Measurements from ENCODE around the gene RHBDD3.
"Not testable (repeated sequence)": the region's sequence is repeated elsewhere in the genome, so short reads cannot be mapped to it uniquely, and the experiment has no call there.

RHBDD3 gene

DNA sequence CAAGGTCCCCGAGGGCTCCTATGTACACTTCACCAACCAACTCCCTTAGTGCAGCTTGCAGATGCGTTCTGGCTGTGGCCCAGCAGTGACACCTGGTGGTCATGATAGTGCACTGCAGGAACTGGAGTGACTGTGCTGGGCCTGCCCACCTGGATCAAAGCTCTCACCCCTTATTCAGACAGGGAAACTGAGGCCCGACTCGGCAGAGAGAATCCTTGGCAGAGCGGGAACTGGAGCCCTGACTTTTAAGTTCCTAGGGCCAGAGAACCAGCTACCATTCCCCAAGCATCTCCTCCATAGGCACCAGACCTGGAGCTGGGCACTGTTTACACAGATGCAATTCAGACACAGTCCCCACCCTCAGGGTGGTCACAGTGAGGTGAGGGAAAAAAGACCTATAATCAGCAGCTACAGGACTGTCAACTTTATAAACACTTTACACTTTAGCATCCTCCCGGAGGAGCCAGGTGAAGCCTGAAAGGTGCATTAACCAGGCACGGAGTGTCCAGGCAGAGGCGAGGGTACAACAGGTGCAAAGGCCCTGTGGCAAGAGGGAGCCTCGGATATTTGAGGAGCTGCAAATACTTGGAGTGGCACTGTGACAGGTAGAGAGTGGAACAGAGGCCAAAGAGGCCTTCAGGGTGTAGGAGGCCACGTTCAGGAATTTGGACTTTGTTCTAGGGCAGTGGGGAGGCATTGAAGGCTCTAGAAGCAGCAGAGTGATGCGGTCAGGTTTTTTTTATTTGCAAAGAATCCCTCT, 22.0 kb downstream of the RHBDD3 start:
- peak; percentile 55 to 72 for DNase-seq

DNA sequence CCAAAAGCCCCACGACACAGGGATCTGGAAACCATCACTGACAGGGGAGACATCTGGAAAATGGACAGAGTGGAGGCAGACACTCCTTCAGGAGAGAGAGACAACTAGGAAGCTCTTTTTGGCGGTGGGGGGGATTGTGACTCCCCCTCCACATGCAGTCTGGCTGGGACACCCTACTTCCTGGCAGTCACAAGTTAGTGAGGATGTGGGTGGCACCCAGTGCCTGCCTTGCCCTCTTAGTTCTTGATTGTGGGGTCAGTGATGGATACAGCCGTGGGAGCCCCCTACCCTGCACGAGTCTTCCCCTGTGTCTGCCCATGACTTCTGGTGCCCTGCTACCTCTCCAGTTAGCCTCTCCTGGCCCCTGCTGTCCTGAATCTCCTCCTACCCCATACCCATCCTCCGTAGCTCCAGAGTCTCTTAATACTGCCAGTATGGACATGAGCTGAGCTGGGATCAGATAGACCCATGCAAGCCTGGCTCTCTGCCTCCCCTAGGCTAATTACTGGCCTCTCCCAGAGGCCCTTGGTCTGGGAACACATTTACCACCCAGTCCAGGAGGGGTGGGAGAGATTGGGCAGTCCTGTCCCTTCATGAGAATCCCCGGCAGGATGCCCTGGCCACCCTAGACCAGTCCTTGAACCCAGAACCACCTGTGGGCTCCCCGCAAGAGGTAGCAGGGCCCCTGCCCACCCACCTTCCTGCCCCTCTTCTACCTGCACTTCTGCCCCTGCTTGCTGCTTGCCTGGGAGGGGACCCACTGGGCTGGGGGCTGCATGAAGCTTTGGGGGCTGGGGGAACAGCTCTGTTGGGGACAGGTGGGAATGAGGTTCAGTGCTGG, 22.8 kb downstream of the RHBDD3 start:
- no peak for DNase-seq

DNA sequence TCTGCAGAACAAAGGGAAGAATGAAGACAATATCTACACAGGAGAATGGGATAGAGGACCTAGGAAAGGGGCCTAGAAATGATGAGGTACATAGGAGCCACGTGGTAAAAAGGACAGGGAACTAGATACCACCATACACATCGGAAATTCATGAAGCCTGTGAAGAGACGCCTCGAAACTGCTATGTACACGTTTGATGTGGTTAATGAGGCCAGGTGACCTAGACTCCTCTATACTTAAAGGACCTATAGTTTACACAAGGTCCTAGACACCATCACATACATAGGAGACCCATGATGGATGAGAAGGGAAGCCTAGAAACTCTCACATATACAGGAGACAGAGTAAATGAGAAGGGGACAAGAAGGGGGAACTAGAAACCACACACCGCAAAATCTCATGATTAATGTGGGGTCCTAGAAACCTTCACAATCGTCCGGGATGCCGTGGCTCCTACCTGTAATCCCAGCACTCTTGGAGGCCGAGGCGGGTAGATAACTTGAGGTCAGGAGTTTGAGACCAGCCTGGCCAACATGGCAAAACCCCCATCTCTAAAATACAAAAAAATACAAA, 23.8 kb downstream of the RHBDD3 start:
- no peak for DNase-seq

DNA sequence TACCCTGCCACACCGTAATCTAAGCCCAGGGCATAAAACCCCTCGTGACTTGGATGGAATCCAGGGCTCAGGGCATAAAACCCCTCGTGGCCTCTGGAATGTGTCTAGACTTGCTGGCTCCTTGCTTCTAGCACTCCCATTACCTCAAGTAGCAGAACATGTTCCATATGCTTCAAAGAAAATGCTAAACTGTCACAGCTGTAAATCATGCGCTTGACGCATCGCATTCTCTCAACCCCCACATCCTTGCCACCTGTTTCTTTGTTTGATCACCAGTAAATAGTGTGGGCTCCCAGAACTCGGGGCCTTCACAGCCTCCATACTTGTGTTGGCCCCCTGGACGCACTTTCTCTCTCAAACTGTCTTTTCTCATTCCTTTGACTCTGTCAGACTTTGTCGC, 27.3 kb downstream of the RHBDD3 start:
- not testable (repeated sequence) for DNase-seq

DNA sequence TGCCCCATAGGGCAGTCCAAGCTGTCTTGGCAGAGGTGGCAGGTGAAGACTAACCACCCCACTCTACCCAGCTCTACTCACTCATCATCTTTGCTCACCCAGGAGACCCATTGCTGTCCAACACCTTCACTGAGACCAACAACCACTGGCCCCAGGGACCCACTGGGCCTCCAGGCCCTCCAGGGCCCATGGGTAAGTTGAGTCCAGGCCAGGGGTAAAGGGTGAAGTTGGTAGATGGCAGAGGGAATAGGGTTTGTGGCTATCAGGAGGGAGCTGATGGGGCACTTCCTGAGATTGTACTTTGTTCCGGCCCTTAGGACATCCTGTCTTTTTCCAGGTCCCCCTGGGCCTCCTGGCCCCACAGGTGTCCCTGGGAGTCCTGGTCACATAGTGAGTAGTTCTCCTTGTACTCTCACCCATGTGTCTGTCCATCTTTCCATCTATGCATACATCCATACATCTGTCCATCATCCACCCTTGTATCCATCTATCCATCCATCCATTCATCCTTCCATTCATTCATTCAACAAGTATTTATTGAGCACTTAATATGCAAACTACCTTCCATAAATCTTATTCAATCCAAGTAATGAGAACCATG, 34.4 kb downstream of the RHBDD3 start:
- DNase-seq, result no peak

DNA sequence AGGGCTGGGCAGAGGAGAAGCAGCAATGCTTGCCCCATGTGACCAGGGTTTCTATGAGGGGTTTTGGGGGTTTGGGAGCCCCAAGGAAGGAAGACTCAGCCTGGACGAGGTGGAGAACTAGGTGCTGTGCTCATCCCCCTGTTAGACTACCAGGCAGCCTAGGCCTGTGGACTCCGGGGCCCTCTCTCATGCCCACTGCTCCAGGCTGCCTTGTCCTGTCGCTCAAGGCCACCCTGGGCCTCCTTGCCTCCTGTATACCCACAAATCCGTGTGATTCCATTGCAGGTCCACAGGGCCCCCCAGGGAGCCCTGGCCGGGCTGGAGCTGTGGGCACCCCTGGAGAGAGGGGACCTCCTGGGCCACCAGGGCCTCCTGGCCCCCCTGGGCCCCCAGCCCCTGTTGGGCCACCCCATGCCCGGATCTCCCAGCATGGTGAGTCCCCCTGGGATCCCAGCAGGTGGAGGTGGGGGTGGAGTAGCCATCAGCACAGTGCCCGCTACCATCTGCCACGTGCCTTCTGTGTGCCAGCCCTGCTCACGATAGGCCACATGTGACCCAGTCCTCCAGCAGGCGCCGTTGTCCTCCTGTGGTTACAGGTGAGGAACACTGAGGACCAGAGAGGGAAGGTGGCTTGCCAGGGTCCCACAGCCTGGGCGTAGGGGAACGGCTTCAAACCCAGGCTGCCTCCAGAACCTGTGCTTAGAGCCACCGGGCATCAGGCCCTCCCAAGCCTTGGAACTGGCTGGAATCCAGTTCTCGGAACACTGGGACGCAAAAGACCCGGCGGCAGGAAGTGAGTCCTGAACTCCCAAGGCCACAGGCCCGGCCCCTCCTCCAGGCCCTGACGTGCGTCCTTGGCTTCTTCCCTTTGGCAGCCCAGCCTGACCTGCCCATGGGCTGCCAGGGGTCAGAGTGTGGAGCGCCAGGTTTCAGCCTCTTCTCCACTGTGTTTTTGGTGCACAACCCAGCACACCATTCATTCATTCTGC, 35.5 kb downstream of the RHBDD3 start:
- DNase-seq, result no peak

DNA sequence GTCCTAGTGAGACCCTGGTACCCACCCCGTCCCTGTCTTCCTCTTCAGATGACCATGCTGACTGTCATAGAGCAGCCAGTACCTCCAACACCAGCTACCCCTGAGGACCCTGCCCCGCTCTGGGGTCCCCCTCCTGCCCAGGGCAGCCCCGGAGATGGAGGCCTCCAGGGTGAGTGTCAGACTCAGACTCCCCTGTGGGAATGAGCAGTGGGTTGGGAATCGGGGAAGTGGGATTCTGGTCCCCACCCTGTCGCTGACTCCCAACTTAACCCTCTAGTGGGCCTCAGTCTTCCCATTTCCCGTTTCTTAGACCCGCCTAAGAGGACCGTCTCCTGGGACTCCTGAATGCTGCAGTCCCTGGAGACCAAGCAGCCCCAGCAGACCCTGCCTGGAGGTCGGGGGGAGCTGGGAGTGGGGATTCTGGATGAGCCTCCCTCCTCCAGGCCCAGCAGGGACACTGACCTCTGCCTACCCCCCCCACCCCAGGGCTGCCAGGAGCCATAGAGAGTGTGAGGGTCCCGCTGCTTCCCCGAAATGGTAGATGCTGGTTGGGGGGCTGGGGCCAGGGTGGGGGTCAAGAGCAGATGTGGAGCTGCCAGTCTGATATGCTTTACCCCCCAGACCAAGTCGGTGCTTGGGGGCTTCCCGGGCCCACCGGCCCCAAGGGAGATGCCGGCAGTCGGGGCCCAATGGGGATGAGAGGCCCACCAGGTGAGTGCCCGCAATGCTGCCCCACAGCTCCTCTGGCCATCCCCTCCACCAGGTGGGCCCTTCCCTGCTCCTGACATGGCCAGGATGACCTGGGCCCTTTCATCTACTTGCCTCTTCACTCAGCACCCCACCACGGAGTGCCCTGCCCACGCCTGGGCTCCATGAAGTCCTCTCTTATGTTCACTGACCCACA, 36.6 kb downstream of the RHBDD3 start:
- no peak for DNase-seq

DNA sequence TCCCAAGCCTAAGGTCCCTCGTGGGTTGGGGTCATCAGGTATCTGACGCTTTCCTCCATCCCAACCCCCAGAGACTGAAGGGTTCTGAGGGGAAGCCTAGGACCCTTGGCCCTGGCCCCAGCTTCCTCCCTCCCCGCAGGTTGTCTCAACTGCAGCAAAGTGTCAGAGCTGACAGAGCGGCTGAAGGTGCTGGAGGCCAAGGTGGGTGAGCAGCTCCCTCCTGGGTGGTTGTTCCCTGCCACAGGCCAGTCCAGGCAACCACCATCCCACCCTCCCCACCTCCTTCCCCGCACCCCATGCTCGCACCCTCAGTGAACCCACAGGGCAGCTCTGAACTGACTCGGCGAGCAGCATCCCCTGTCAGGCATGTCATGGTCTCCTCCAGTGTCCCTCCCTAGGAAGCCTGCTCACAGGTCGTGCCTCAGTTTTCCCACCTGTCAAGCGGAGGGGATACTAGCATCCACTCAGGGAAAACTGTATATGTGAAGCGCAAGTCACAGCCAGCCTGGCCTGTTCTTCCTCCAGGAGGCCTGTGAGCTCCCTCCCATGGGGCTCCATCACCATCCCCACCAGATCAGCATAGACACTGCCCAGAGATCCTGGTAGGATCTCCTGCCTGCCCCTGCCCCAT, 41.3 kb downstream of the RHBDD3 start:
- DNase-seq, result no peak

DNA sequence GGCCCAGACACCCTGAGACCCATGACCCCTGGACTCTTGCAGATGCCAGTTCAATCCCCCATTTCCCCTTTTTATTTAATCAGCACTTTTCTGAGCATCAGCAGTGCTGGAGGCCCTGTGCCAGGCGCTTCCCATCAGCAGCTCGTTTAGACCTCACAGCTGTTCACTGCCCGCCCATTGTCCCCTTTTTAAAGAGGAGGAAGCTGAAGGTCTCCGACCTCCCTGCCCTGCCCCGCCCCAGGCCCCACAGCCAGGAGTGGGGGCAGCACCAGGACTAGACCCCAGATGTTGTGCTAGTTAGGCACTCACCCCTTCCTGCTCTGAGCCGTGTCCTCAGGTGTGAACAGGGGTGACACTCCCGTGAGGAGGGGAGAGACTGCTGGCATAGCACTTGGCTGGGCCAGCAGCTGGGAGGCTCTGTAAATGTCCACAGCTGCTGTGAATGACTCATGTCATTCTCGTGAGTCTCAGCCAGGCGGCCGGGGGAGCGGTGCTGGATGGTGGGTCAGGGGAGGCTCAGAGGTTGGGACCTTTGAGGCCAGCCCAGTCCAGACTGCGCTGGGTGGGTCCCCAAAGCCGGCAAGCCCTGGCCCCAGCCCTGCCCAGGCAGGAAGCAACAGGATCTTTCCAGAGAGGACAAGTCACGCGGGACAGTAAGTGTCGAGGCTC, 42.2 kb downstream of the RHBDD3 start:
- DNase-seq, result no peak

DNA sequence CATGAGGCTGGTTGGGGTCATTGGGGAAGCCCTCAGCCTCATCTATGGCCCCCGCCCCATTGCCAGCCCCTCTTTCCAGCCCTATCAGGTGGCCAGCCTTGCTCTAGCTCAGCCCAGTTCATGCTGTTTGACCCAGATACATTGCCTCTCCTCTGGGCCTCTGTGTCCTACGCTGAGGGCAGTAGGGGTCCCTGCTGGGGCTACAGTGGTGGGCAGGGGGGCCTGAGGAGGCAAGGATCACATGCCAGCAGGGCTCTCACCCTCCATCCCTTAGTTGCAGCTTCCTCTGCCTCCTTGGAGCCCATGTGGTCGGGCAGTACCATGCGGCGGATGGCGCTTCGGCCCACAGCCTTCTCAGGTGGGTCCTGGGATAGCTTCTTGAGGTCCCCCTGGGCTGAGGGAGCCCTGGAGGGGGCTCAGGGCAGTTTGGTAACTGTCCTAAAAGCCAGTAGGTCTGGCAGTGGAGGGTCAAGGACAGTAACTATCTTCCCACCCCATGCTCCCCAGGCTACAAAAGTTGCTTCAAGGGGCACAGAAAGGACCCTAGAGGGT, 42.8 kb downstream of the RHBDD3 start:
- no peak for DNase-seq

DNA sequence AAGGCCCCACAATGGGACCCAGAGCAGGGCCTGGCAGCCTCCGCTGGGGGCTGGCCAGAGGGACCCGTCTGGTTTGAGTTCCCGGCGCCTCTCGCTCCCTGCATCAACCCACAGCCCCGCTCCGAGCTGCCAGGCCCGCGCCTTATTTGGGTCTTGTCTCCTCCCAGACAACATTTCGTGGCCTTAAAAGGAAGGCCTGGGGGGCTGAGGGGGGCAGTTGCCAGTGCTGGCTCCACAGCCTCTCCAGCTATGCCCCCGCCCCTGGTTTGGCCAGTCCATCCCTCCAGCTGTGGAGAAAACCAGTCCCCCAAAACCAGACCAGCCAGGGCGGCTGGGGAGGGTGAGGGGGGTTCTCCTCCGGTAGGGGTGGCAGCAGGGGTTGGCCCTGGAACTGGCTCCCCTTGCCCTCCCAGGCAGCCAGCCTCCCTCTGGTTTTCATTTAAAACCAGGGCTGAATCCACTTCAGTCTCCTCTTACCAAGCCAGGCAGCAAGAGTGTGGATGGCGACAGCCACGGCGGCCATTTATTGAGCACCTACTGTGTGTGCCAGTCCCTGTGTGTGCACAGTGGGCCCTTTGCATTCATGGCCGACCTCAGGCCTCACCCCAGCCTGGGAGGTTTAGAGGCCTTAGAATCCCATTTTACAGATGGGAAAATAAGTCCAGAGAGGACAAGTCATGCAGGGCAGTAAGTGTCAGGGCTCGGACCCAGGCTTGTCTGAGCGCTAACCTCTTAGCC, 43.5 kb downstream of the RHBDD3 start:
- DNase-seq, result no peak

DNA sequence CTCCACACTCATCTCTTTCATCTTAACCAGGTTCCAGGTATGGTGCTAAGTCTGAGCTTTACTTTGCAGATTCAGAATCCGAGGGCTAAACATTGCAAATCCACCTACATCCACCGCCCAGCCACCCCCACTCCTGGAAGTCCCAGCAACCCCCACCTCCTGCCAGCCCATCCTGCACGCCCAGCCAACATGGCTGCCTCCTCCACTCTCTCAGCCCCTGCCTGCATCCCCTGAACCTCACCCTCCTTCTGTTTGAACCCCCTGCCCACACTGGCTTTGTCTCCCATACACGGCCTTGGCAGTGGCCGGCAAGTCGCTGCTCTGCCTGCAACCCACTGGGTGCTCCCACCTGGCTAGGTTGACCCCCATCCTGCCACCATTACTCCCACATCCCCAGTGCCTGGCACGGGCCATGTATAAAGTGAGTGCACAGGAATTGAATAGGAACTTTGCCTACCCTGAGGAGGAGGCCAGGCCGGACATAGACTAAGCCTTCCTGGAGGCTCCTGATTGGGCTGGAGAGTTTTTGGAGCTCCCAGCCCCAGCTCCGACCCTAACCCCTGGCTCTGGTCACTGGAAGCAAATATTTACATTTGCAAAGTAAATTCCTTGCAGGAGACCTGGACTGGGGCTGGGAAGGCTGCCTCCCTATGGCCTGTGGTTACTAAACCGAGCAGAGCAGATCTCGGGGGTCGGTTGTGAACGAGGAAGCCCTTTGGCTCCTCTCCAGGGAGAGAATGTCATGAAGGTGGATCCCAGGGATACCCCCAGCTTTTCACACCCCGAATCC, 47.7 kb downstream of the RHBDD3 start:
- no peak for DNase-seq

DNA sequence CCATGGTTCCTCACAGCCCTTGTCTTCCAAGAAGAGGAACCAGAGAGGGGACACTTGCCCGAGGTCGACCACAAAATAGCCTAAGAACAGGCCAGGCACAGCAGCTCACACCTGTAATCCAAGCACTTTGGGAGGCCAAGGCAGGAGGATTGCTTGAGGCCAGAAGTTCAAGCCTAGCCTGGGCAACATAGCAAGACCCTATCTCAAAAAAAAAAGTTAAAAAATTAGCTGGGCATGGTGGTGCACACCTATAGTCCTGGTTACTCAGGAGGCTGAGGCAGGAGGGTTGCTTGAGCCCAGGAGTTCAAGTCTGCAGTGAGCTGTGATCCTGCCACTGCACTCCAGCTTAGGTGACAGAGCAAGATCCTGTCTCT, 48.4 kb downstream of the RHBDD3 start:
- not testable (repeated sequence) for DNase-seq

DNA sequence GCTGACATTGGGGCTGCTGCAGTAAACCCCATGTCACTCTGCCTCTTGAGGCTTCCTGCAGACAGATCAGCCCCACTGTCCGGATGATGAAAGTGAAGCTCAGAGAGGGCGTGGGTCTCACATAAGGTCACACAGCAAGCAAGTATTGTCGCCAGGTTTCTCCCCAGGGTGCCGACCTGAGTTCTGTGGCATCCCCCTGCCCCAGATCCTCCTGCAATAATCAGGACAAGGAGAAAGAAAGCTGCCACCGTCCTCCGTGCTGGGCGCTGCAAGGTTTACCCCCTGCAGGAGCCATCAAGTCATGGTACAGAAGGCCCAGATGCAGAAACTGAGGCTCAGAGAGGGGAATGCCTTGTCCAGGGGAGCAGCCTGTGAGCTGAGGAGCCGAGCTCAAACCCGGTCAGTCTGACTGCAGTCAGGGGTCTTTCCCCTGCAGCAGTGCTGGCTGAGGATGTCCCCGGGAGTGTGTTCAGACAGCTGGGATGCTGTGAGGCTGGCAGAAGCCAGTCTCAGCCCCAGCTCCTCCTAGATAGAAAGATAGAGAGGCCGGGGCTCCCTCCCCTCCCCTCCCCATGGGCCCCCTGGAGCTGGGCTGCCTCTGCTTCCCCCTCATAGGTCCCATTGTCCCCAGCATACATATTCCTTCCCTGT, 48.9 kb downstream of the RHBDD3 start:
- no peak for DNase-seq

DNA sequence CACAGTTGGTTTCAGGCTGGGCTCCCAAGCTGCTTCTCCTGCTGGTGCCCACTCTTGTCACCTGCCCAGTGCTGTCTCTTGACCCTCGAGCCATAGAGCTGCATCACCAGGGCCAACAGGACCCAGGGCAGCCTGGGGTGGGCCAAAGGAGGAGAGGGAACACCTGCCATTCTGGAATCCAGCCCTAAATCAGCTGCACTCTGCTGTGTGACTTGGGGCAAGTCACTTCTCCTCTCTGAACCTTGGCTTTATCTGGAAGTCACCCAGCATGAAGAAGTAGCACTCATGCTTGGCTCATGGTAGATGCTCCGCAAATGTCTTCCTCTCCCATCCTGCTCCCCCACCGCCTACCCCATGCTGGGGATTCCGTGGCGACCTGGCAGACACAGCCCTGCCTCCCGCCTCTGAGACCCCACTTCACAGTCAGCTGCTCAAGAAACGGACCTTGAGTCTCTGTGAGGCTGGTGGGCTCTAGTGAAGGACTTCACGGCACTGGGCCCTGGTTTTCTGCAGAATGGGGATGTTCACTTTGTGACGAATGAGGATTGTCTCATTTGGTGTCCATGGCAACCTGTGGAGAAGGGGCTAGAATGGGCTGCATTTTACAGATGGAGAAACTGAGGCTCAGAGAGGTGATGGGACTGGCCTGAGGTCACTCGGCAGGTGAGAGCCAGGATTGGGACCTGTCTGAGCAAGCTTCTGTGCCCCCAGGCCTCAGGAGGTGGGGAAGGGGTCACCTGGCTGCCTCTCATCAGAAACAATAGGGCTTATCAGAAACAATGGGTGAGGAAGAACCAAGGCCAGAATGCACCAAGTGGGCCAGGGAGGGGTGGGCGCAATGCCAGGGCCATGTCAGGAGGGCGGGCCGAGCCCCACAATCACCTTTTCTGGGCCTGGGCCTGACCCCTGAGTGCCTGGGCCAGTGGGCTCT, 49.7 kb downstream of the RHBDD3 start:
- DNase-seq, result no peak

DNA sequence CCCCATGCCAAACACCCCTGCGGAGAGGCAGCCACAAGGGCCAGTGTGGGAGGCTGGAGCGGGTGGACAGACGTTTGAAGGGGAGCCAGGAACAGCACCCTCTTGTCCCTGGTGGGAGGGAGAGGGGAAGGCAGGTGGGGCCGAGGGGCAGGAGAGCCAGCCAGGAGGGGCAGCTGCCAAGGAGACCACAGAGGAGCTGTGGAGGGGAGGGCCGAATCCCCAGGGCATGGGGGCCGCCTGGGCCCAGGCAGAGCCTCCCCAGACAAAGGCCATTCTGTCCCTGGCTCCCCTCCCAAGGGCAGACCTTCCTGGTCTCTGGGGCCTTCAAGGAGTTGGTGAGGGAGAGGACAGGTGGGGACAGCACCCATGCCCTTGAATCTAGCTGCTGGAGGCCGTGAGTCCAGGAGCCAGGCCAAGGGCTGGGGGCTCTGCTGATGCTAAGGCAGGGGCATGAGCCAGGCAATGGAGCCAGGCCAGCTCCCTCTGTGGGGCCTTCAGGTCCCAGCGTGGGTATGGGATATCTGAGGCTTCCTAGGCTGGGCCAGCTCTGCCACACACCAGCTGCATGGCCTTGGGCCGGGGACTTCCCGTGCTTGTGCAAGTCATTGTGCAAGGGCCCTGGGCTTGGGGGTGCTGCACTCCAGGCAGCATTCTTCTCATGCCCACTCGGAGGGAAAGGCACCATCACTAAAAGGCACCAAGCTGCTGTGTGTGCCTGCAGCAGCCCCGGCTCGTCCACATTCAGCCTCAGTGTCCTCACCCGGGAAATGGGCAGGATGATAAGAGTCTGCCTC, 50.7 kb downstream of the RHBDD3 start:
- DNase-seq, result no peak

Data from CD4-positive, alpha-beta T cell treated with Interferon alpha-2 for 1 hour (primary cell).